SK-N-SH treated with all-trans-retinoic acid at 6 μM for 48 hours (cell line): ENCODE data around the gene SAMD4B.

Source experiments
- ATAC-seq: fragments of 200-7000 bp; cut with Tn5 transposase; 3 replicates; pipeline ENCODE4 v1.9.1; 2020; ENCODE audit warnings: mild to moderate bottlenecking, moderate library complexity
- ARNTL ChIP-seq: fragments of 450-650 bp; formaldehyde crosslinking; IDR thresholded peaks from 2 replicates; pipeline ENCODE4 v1.5.0; 2020; ENCODE audit warnings: low read depth, mild to moderate bottlenecking, moderate library complexity, borderline replicate concordance
- BACH2 ChIP-seq: fragments of 250-450 bp; sonication (Bioruptor Pico); IDR thresholded peaks from 2 replicates; pipeline ENCODE4 v1.9.0; 2021; ENCODE audit warnings: mild to moderate bottlenecking, borderline replicate concordance
- CSDC2 ChIP-seq: fragments of 250-450 bp; sonication (Bioruptor Pico); IDR thresholded peaks from 2 replicates; pipeline ENCODE4 v1.5.0; 2020; ENCODE audit warnings: mild to moderate bottlenecking, moderate library complexity
- ESRRG ChIP-seq: fragments of 250-450 bp; sonication (Bioruptor Pico); IDR thresholded peaks from 2 replicates; pipeline ENCODE4 v1.6.1; 2021; ENCODE audit warnings: mild to moderate bottlenecking
- GLIS3 ChIP-seq: fragments of 250-450 bp; sonication (Bioruptor Pico); IDR thresholded peaks from 2 replicates; pipeline ENCODE4 v1.5.0; 2020; ENCODE audit warnings: mild to moderate bottlenecking, moderate library complexity
- ISL1 ChIP-seq: fragments of 250-450 bp; sonication (Bioruptor Pico); IDR thresholded peaks from 2 replicates; pipeline ENCODE4 v2.1.2; 2022; ENCODE audit warnings: mild to moderate bottlenecking, moderate library complexity
- OSR1 ChIP-seq: fragments of 250-450 bp; sonication (Bioruptor Pico); IDR thresholded peaks from 2 replicates; pipeline ENCODE4 v1.8.0; 2022; ENCODE audit warnings: moderate library complexity, mild to moderate bottlenecking, inconsistent platforms
- PPARA ChIP-seq: fragments of 250-450 bp; sonication (Bioruptor Pico); IDR thresholded peaks from 2 replicates; pipeline ENCODE4 v1.5.0; 2020; ENCODE audit warnings: mild to moderate bottlenecking, borderline replicate concordance
- RARB ChIP-seq: fragments of 250-450 bp; sonication (Bioruptor Pico); IDR thresholded peaks from 2 replicates; pipeline ENCODE4 v1.8.0; 2021; ENCODE audit warnings: mild to moderate bottlenecking, moderate library complexity
- SNAI2 ChIP-seq: fragments of 250-450 bp; sonication (Bioruptor Pico); IDR thresholded peaks from 2 replicates; pipeline ENCODE4 v1.5.0; 2020; ENCODE audit warnings: mild to moderate bottlenecking, moderate library complexity
- TCF4 ChIP-seq: fragments of 250-450 bp; sonication (Bioruptor Pico); IDR thresholded peaks from 2 replicates; pipeline ENCODE4 v1.8.0; 2021; ENCODE audit warnings: mild to moderate bottlenecking, moderate library complexity, borderline replicate concordance
- TOX ChIP-seq: fragments of 250-450 bp; sonication (Bioruptor Pico); IDR thresholded peaks from 2 replicates; pipeline ENCODE4 v1.8.0; 2021; ENCODE audit warnings: mild to moderate bottlenecking, moderate library complexity, borderline replicate concordance
- ZC3H10 ChIP-seq: fragments of 250-450 bp; sonication (Bioruptor Pico); IDR thresholded peaks from 2 replicates; pipeline ENCODE4 v1.5.1; 2021; ENCODE audit warnings: mild to moderate bottlenecking, moderate library complexity
- ZFP3 ChIP-seq: fragments of 250-450 bp; sonication (Bioruptor Pico); IDR thresholded peaks from 2 replicates; pipeline ENCODE4 v1.5.0; 2020; ENCODE audit warnings: mild to moderate bottlenecking, moderate library complexity
- ZNF565 ChIP-seq: fragments of 450-650 bp; formaldehyde crosslinking; conservative IDR thresholded peaks from 2 replicates; pipeline ENCODE4 v1.5.0; 2020; ENCODE audit warnings: low read depth, mild to moderate bottlenecking, moderate library complexity
- ZNF8 ChIP-seq: fragments of 450-650 bp; formaldehyde crosslinking; IDR thresholded peaks from 2 replicates; pipeline ENCODE4 v1.5.0; 2020; ENCODE audit warnings: mild to moderate bottlenecking, moderate library complexity
- TF ChIP-seq, protein P1 (sequence below): fragments of 250-450 bp; sonication (Bioruptor Pico); IDR thresholded peaks from 2 replicates; pipeline ENCODE4 v1.8.0; 2020; ENCODE audit warnings: mild to moderate bottlenecking, moderate library complexity, borderline replicate concordance
- TF ChIP-seq, protein P2 (sequence below): fragments of 250-450 bp; sonication (Bioruptor Pico); IDR thresholded peaks from 2 replicates; pipeline ENCODE4 v1.5.1; 2020; ENCODE audit warnings: low read depth, mild to moderate bottlenecking, moderate library complexity
- TF ChIP-seq, protein P3 (sequence below): fragments of 250-450 bp; sonication (Bioruptor Pico); IDR thresholded peaks from 2 replicates; pipeline ENCODE4 v1.5.0; 2020; ENCODE audit warnings: mild to moderate bottlenecking, moderate library complexity
- TF ChIP-seq, protein P4 (sequence below): fragments of 250-450 bp; sonication (Bioruptor Pico); IDR thresholded peaks from 2 replicates; pipeline ENCODE4 v1.5.1; 2021; ENCODE audit warnings: mild to moderate bottlenecking, moderate library complexity

Gene SAMD4B

DNA sequence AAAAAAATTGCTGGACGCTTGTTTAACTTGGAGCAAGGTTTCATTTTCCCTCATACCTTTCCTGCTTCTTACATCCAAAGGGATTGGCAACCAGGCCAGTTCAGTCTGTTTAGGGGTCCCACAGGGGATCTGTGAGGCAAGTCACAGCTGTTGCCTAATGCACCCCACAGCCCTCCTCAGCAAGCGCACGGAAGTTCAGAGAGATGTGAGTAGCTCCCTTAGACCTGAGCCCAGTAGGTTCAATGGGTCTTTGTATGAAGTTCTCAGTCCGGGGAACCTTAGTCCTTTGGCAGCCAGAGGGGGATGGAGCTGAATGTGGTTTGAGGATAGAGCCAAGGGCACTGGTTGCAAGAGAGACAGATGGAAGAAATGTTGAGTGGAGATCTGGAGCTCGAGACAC is 13.0 kb downstream of the SAMD4B start:
- no peak for ATAC-seq
- TF ChIP-seq ZNF565 (CRISPR knock-in tag) (no peak), SNAI2 (CRISPR knock-in tag) (no peak), CSDC2 (CRISPR knock-in tag) (no peak), ARNTL (CRISPR knock-in tag) (no peak), ISL1 (CRISPR knock-in tag) (no peak), ZFP3 (no peak), GLIS3 (CRISPR knock-in tag) (no peak), BACH2 (CRISPR knock-in tag) (no peak)
- TF ChIP-seq, protein P1, sequence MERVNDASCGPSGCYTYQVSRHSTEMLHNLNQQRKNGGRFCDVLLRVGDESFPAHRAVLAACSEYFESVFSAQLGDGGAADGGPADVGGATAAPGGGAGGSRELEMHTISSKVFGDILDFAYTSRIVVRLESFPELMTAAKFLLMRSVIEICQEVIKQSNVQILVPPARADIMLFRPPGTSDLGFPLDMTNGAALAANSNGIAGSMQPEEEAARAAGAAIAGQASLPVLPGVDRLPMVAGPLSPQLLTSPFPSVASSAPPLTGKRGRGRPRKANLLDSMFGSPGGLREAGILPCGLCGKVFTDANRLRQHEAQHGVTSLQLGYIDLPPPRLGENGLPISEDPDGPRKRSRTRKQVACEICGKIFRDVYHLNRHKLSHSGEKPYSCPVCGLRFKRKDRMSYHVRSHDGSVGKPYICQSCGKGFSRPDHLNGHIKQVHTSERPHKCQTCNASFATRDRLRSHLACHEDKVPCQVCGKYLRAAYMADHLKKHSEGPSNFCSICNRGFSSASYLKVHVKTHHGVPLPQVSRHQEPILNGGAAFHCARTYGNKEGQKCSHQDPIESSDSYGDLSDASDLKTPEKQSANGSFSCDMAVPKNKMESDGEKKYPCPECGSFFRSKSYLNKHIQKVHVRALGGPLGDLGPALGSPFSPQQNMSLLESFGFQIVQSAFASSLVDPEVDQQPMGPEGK (CRISPR knock-in tag): no peak

DNA sequence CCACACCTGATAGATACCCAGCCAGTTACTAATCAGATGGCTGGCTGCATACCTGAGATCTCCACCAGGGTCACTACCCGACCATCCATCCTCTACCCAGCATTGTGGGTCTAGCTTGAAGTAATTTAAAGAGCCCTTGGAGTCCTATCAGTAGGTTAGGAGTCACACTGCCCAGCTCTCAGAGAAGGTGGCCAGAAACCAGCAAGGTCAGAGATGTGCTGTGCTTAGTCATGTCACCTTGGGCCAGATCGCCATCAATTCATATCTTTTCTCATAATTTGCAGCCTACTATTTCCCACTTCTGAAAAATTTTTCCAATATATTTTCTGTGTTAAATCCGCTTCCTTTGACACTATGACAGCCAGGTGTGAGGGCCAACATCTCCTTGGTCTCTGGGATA is 13.9 kb downstream of the SAMD4B start:
- no peak for ATAC-seq

DNA sequence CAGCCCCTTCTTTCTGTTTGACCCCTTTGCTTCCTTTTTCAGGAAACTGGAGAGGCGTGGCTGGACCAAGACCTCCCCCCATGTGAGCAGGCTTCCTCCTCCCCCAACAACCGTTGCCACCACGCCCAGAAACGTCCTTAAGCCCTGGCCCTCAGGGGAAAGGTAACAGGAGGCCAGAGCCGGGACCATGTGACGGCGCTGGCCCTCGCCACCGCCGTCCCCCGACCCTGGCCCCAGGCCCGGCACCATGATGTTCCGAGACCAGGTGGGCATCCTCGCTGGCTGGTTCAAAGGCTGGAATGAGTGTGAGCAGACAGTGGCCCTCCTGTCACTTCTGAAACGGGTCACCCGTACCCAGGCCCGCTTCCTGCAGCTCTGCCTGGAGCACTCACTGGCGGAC is 14.4 kb downstream of the SAMD4B start:
- ATAC-seq: no peak
- TF ChIP-seq ZNF565 (CRISPR knock-in tag) (no peak), ISL1 (CRISPR knock-in tag) (no peak), CSDC2 (CRISPR knock-in tag) (no peak), BACH2 (CRISPR knock-in tag) (no peak), GLIS3 (CRISPR knock-in tag) (no peak), RARB (no peak), SNAI2 (CRISPR knock-in tag) (no peak), ZNF8 (CRISPR knock-in tag) (no peak), PPARA (CRISPR knock-in tag) (no peak), ZFP3 (no peak), OSR1 (no peak), ESRRG (CRISPR knock-in tag) (no peak)
- TF ChIP-seq, protein P2, sequence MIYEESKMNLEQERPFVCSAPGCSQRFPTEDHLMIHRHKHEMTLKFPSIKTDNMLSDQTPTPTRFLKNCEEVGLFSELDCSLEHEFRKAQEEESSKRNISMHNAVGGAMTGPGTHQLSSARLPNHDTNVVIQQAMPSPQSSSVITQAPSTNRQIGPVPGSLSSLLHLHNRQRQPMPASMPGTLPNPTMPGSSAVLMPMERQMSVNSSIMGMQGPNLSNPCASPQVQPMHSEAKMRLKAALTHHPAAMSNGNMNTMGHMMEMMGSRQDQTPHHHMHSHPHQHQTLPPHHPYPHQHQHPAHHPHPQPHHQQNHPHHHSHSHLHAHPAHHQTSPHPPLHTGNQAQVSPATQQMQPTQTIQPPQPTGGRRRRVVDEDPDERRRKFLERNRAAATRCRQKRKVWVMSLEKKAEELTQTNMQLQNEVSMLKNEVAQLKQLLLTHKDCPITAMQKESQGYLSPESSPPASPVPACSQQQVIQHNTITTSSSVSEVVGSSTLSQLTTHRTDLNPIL (CRISPR knock-in tag): no peak
- TF ChIP-seq, protein P1 (CRISPR knock-in tag): no peak
- TF ChIP-seq, protein P3, sequence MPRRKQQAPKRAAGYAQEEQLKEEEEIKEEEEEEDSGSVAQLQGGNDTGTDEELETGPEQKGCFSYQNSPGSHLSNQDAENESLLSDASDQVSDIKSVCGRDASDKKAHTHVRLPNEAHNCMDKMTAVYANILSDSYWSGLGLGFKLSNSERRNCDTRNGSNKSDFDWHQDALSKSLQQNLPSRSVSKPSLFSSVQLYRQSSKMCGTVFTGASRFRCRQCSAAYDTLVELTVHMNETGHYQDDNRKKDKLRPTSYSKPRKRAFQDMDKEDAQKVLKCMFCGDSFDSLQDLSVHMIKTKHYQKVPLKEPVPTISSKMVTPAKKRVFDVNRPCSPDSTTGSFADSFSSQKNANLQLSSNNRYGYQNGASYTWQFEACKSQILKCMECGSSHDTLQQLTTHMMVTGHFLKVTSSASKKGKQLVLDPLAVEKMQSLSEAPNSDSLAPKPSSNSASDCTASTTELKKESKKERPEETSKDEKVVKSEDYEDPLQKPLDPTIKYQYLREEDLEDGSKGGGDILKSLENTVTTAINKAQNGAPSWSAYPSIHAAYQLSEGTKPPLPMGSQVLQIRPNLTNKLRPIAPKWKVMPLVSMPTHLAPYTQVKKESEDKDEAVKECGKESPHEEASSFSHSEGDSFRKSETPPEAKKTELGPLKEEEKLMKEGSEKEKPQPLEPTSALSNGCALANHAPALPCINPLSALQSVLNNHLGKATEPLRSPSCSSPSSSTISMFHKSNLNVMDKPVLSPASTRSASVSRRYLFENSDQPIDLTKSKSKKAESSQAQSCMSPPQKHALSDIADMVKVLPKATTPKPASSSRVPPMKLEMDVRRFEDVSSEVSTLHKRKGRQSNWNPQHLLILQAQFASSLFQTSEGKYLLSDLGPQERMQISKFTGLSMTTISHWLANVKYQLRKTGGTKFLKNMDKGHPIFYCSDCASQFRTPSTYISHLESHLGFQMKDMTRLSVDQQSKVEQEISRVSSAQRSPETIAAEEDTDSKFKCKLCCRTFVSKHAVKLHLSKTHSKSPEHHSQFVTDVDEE: no peak
- TF ChIP-seq, protein P4, sequence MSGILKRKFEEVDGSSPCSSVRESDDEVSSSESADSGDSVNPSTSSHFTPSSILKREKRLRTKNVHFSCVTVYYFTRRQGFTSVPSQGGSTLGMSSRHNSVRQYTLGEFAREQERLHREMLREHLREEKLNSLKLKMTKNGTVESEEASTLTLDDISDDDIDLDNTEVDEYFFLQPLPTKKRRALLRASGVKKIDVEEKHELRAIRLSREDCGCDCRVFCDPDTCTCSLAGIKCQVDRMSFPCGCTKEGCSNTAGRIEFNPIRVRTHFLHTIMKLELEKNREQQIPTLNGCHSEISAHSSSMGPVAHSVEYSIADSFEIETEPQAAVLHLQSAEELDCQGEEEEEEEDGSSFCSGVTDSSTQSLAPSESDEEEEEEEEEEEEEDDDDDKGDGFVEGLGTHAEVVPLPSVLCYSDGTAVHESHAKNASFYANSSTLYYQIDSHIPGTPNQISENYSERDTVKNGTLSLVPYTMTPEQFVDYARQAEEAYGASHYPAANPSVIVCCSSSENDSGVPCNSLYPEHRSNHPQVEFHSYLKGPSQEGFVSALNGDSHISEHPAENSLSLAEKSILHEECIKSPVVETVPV (CRISPR knock-in tag): no peak

More for the DNA sequence above, 13.9 kb downstream of the SAMD4B start:
- no peak for TF ChIP-seq ZNF8 (CRISPR knock-in tag)
- TF ChIP-seq GLIS3 (CRISPR knock-in tag): no peak
- no peak for TF ChIP-seq RARB
- no peak for TF ChIP-seq SNAI2 (CRISPR knock-in tag)
- TF ChIP-seq, protein P2 (CRISPR knock-in tag): no peak
- no peak for TF ChIP-seq ZFP3
- no peak for TF ChIP-seq TCF4 (CRISPR knock-in tag)
- TF ChIP-seq ZNF565 (CRISPR knock-in tag): no peak
- no peak for TF ChIP-seq ISL1 (CRISPR knock-in tag)
- TF ChIP-seq ZC3H10 (CRISPR knock-in tag): no peak
- no peak for TF ChIP-seq CSDC2 (CRISPR knock-in tag)
- TF ChIP-seq ESRRG (CRISPR knock-in tag): no peak
- no peak for TF ChIP-seq BACH2 (CRISPR knock-in tag)
- no peak for TF ChIP-seq OSR1
- no peak for TF ChIP-seq ARNTL (CRISPR knock-in tag)
- TF ChIP-seq, protein P3: no peak
- no peak for TF ChIP-seq TOX (CRISPR knock-in tag)
